HCT116 (cell line): ENCODE results near the gene OR3A3. TPM values are rescaled to one million over a fixed set of nuclear protein-coding genes. Genes with fewer than 3 reads are reported as not detected.

Experiments used
- ATAC-seq: fragments of 200-7000 bp; cut with Tn5 transposase; 2 replicates; pipeline ENCODE4 v1.9.1; 2020; ENCODE audit warnings: mild to moderate bottlenecking, moderate library complexity
- BruUV-seq: library from RNA; stranded (reverse); fragments of 400-500 nt; replicated peaks from 2 replicates; lab custom pipeline; 2021; lab: Mats Ljungman, UMichigan
- CTCF ChIA-PET: fragments of 300-600 bp; sonication (Branson Sonifier 250); formaldehyde crosslinking; loops from one replicate; lab custom pipeline; 2021; ENCODE audit warnings: antibody characterized with exemption; lab: Charles Lee
- POLR2A ChIA-PET: fragments of 300-600, 350-600 bp; sonication (Branson Sonifier 250); formaldehyde crosslinking; loops from one replicate; lab custom pipeline; 2021; ENCODE audit warnings: antibody characterized with exemption; lab: Charles Lee
- RAD21 ChIA-PET, 2 experiments: fragments of 300-600 bp; sonication (Branson Sonifier 250); formaldehyde crosslinking; loops; one replicate each; lab custom pipeline; 2023; ENCODE audit warnings: low total read pairs in 2 of 2; ENCODE audit not compliant: uncharacterized antibody in 2 of 2, unreplicated experiment in 2 of 2, low non-redundant PET in 1 of 2; lab: Charles Lee
- DNase-seq: peaks from one replicate; pipeline ENCODE4 v3.0.0-alpha.2; 2010; ENCODE audit warnings: low read depth, low spot score
- H2AFZ ChIP-seq: fragments of 200-600 bp; shearing (Covaris generic), sonication (generic); 2 replicates; pipeline ENCODE4 v1.6.1; 2017; ENCODE audit warnings: low read depth, mixed run types, mixed read lengths, antibody characterized with exemption, low read length; ENCODE audit not compliant: poor library complexity, severe bottlenecking
- H3K27ac ChIP-seq: 2 replicates; pipeline ENCODE4 v1.5.1; 2012; ENCODE audit warnings: low read depth, low read length
- H3K27me3 ChIP-seq: fragments of 200-600 bp; sonication (generic); 2 replicates; pipeline ENCODE4 v1.6.1; 2016; ENCODE audit warnings: mixed run types, low read length, mixed read lengths; ENCODE audit not compliant: insufficient read depth
- H3K36me3 ChIP-seq, 2 experiments: fragments of 200-500 bp in 1 of 2; fragments of 200-600 bp in 1 of 2; sonication (Bioruptor generic) in 1 of 2; sonication (generic) in 1 of 2; 2 replicates each; pipeline versions ENCODE4 v1.5.1 to v1.6.1; 2014 to 2016; ENCODE audit warnings: low read length in 2 of 2, inconsistent platforms in 1 of 2, mixed read lengths in 1 of 2, mixed run types in 1 of 2; ENCODE audit not compliant: insufficient read depth in 2 of 2, control insufficient read depth in 1 of 2
- H3K4me1 ChIP-seq, 2 experiments: fragments of 200-600 bp in 1 of 2; sonication (generic) in 1 of 2; 2 replicates each; pipeline versions ENCODE4 v1.5.1 to v1.6.1; 2012 to 2017; ENCODE audit warnings: low read length in 2 of 2, inconsistent platforms in 1 of 2, mild to moderate bottlenecking in 1 of 2, mixed read lengths in 1 of 2, mixed run types in 1 of 2, moderate library complexity in 1 of 2; ENCODE audit not compliant: insufficient read depth in 2 of 2, control insufficient read depth in 1 of 2
- H3K4me2 ChIP-seq: fragments of 200-600 bp; sonication (generic); 2 replicates; pipeline ENCODE4 v1.6.1; 2017; ENCODE audit warnings: mixed run types, low read length, mixed read lengths
- H3K4me3 ChIP-seq, 2 experiments: fragments of 200-600 bp in 1 of 2; sonication (generic) in 1 of 2; replicated peaks in 1 of 2; 2 replicates each; pipeline ENCODE4 v1.5.1; 2011 to 2016; ENCODE audit warnings: low read length in 2 of 2, control low read depth in 1 of 2, low read depth in 1 of 2, mild to moderate bottlenecking in 1 of 2, mixed read lengths in 1 of 2, mixed run types in 1 of 2
- H3K79me2 ChIP-seq: fragments of 200-600 bp; sonication (generic); 2 replicates; pipeline ENCODE4 v1.6.1; 2017; ENCODE audit warnings: mild to moderate bottlenecking, mixed run types, low read length, moderate library complexity, mixed read lengths; ENCODE audit not compliant: insufficient read depth
- H3K9ac ChIP-seq: fragments of 200-600 bp; sonication (generic); 2 replicates; pipeline ENCODE4 v1.6.1; 2016; ENCODE audit warnings: low read length, mixed read lengths
- H3K9me2 ChIP-seq: fragments of 200-600 bp; sonication (generic), shearing (Covaris generic); 2 replicates; pipeline ENCODE4 v1.6.1; 2017; ENCODE audit warnings: mixed run types, mild to moderate bottlenecking, moderate library complexity; ENCODE audit not compliant: insufficient read depth
- H3K9me3 ChIP-seq, 2 experiments: fragments of 200-500 bp in 1 of 2; fragments of 200-600 bp in 1 of 2; sonication (Bioruptor generic) in 1 of 2; sonication (generic) in 1 of 2; 2 replicates each; pipeline ENCODE4 v1.6.1; 2014 to 2017; ENCODE audit warnings: low read length in 2 of 2, mixed read lengths in 2 of 2, inconsistent platforms in 1 of 2, low read depth in 1 of 2, mild to moderate bottlenecking in 1 of 2, mixed run types in 1 of 2, moderate library complexity in 1 of 2; ENCODE audit not compliant: control insufficient read depth in 1 of 2, insufficient read depth in 1 of 2
- H4K20me1 ChIP-seq: fragments of 200-600 bp; sonication (generic), shearing (Covaris generic); 2 replicates; pipeline ENCODE4 v1.6.1; 2017; ENCODE audit warnings: mixed run types, mild to moderate bottlenecking, moderate library complexity; ENCODE audit not compliant: insufficient read depth
- CBX3 ChIP-seq: IDR thresholded peaks from 2 replicates; pipeline ENCODE4 v1.6.1; 2012; ENCODE audit warnings: low read depth
- CEBPB ChIP-seq: IDR thresholded peaks from 2 replicates; pipeline ENCODE4 v1.6.1; 2012; ENCODE audit warnings: low read depth
- EGR1 ChIP-seq: IDR thresholded peaks from 2 replicates; pipeline ENCODE4 v1.6.1; 2012; ENCODE audit warnings: low read depth
- ELF1 ChIP-seq: IDR thresholded peaks from 2 replicates; pipeline ENCODE4 v1.6.1; 2012; ENCODE audit warnings: low read depth, borderline replicate concordance
- EZH2phosphoT487 ChIP-seq: fragments of 200-600 bp; IDR thresholded peaks from 2 replicates; pipeline ENCODE4 v1.6.1; 2018; ENCODE audit warnings: antibody characterized with exemption, borderline replicate concordance
- POLR2AphosphoS5 ChIP-seq: IDR thresholded peaks from 2 replicates; pipeline ENCODE4 v1.6.1; 2011; ENCODE audit warnings: mild to moderate bottlenecking, low read depth, low read length, moderate library complexity
- SIN3A ChIP-seq: IDR thresholded peaks from 2 replicates; pipeline ENCODE4 v1.6.1; 2012; ENCODE audit warnings: low read depth
- SRF ChIP-seq: IDR thresholded peaks from 2 replicates; pipeline ENCODE4 v1.6.1; 2012; ENCODE audit warnings: low read depth
- TCF7L2 ChIP-seq: IDR thresholded peaks from 2 replicates; pipeline ENCODE4 v1.7.0; 2011; ENCODE audit warnings: borderline replicate concordance, inconsistent platforms; ENCODE audit not compliant: insufficient read depth, insufficient read length; ENCODE audit errors: extremely low read depth
- intact Hi-C: fragments of 100-400 bp; cut with micrococcal nuclease; formaldehyde crosslinking; loops from 2 replicates; pipeline ENCODE4 v1.10.0; 2022
- total RNA-seq: library from RNA; stranded (reverse); gene quantifications from one replicate; pipeline ENCODE4 v1.2.1, GENCODE V29; 2021; ENCODE audit not compliant: unreplicated experiment
- TF ChIP-seq, protein P1 (sequence below): IDR thresholded peaks from 2 replicates; pipeline ENCODE4 v1.6.1; 2011; ENCODE audit warnings: mild to moderate bottlenecking, low read length, moderate library complexity; ENCODE audit not compliant: insufficient replicate concordance; ENCODE audit errors: extremely low read depth
- TF ChIP-seq, protein P2 (sequence below): IDR thresholded peaks from 2 replicates; pipeline ENCODE4 v1.6.1; 2012; ENCODE audit warnings: low read depth
- TF ChIP-seq, protein P3 (sequence below): IDR thresholded peaks from 2 replicates; pipeline ENCODE4 v1.6.1; 2012
- TF ChIP-seq, protein P4 (sequence below): IDR thresholded peaks from 2 replicates; pipeline ENCODE4 v1.6.1; 2012

OR3A3 gene
- total RNA-seq, 1 experiment from 2014 or later = not detected

DNA sequence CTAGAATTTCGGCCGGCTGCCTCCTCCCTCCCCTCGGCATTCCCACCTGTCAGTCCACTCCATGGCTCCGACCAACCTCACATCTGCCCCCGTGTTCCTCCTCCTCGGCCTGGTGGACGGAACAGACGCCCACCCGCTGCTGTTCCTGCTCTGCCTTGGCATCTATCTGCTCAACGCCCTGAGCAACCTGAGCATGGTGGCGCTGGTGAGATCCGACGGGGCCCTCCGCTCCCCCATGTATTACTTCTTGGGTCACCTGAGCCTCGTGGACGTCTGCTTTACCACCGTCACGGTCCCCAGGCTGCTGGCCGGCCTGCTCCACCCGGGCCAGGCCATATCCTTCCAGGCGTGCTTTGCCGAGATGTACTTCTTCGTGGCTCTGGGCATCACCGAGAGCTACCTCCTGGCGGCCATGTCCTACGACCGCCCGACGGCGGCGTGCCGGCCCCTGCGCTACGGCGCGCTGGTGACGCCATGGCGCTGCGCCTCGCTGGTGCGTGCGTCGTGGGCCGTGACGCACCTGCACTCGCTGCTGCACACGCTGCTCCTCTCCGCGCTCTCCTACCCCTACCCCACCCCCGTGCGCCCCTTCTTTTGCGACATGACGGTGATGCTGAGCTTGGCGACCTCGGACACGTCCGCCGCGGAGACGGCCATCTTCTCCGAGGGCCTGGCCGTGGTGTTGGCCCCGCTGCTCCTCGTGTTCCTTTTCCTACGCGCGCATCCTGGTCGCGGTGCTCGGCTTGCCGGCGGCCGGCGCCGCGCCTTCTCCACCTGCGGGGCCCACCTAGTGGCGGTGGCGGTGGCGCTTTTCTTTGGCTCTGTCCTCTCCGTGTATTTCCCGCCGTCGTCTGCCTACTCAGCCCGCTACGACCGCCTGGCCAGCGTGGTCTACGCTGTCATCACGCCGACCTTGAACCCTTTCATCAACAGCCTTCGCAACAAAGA, 25.0 kb upstream of the OR3A3 start, which contains the start of gene OR3A2:
Gene OR3A2, minus strand, starts transcription at position 440 of the 948 bp plus-strand sequence.
- Histone ChIP-seq H4K20me1 (no peaks in the 10 kb centered on the region), H2AFZ (no peak within 1 kb of the TSS), H3K4me2 (no peak within 1 kb of the TSS), H3K9ac (no peak within 1 kb of the TSS), H3K9me2 (no peaks in the 10 kb centered on the region), H3K9me3 (no peaks in the 10 kb centered on the region), H3K27me3 (peaks cover 30% of the 10 kb centered on the region), H3K27ac (no peak within 1 kb of the TSS), H3K4me3 (no peak within 1 kb of the TSS), H3K4me1 (no peaks in the 10 kb centered on the region), H3K79me2 (no peaks in the 10 kb centered on the region), H3K36me3 (no peaks in the 10 kb centered on the region)
- TF ChIP-seq CEBPB (no peak), EGR1 (no peak), ELF1 (no peak), POLR2AphosphoS5 (no peak), TCF7L2 (no peak), EZH2phosphoT487 (no peak), SRF (no peak), CBX3 (no peak), SIN3A (no peak)
- TF ChIP-seq, protein P1, sequence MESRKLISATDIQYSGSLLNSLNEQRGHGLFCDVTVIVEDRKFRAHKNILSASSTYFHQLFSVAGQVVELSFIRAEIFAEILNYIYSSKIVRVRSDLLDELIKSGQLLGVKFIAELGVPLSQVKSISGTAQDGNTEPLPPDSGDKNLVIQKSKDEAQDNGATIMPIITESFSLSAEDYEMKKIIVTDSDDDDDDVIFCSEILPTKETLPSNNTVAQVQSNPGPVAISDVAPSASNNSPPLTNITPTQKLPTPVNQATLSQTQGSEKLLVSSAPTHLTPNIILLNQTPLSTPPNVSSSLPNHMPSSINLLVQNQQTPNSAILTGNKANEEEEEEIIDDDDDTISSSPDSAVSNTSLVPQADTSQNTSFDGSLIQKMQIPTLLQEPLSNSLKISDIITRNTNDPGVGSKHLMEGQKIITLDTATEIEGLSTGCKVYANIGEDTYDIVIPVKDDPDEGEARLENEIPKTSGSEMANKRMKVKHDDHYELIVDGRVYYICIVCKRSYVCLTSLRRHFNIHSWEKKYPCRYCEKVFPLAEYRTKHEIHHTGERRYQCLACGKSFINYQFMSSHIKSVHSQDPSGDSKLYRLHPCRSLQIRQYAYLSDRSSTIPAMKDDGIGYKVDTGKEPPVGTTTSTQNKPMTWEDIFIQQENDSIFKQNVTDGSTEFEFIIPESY = no peak
- TF ChIP-seq, protein P2, sequence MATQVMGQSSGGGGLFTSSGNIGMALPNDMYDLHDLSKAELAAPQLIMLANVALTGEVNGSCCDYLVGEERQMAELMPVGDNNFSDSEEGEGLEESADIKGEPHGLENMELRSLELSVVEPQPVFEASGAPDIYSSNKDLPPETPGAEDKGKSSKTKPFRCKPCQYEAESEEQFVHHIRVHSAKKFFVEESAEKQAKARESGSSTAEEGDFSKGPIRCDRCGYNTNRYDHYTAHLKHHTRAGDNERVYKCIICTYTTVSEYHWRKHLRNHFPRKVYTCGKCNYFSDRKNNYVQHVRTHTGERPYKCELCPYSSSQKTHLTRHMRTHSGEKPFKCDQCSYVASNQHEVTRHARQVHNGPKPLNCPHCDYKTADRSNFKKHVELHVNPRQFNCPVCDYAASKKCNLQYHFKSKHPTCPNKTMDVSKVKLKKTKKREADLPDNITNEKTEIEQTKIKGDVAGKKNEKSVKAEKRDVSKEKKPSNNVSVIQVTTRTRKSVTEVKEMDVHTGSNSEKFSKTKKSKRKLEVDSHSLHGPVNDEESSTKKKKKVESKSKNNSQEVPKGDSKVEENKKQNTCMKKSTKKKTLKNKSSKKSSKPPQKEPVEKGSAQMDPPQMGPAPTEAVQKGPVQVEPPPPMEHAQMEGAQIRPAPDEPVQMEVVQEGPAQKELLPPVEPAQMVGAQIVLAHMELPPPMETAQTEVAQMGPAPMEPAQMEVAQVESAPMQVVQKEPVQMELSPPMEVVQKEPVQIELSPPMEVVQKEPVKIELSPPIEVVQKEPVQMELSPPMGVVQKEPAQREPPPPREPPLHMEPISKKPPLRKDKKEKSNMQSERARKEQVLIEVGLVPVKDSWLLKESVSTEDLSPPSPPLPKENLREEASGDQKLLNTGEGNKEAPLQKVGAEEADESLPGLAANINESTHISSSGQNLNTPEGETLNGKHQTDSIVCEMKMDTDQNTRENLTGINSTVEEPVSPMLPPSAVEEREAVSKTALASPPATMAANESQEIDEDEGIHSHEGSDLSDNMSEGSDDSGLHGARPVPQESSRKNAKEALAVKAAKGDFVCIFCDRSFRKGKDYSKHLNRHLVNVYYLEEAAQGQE = no peak
- TF ChIP-seq, protein P3, sequence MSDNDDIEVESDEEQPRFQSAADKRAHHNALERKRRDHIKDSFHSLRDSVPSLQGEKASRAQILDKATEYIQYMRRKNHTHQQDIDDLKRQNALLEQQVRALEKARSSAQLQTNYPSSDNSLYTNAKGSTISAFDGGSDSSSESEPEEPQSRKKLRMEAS = no peak
- TF ChIP-seq, protein P4, sequence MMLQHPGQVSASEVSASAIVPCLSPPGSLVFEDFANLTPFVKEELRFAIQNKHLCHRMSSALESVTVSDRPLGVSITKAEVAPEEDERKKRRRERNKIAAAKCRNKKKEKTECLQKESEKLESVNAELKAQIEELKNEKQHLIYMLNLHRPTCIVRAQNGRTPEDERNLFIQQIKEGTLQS = no peak
- ChIA-PET CTCF (no interaction called here), RAD21 (no interaction called here), POLR2A (no interaction called here)
- ATAC-seq (no peak), DNase-seq (no peak)
- intact Hi-C loops = no loop called here
- BruUV-seq = no TSS peak
